ENCODE results near the gene STOM. TPM values are rescaled to one million over a fixed set of nuclear protein-coding genes. Genes with fewer than 3 reads are reported as not detected.

STOM gene
- polyA plus RNA-seq, 4 donors, result 71.7 to 90.3 (median 83.5) TPM

GRCh38 chr9:121323449-121324151 lies 46.5 kb downstream of the STOM start:
- no peak for DNase-seq (ENCODE audit: low read depth in 4 of 4, low spot score in 3 of 4)

GRCh38 chr9:121322737-121323448 lies 47.2 kb downstream of the STOM start:
- no peak for DNase-seq (ENCODE audit: low read depth in 4 of 4, low spot score in 3 of 4)

GRCh38 chr9:121322037-121322736 lies 47.9 kb downstream of the STOM start:
- DNase-seq (ENCODE audit: low read depth in 4 of 4, low spot score in 3 of 4), result no peak

- DNase-seq (ENCODE audit: low read depth in 4 of 4, low spot score in 3 of 4), result no peak
These were observed 49.0 kb downstream of the STOM start for GRCh38 chr9:121321016-121321503.

- DNase-seq (ENCODE audit: low read depth in 4 of 4, low spot score in 3 of 4), result no peak
These were observed 50.7 kb downstream of the STOM start for GRCh38 chr9:121319383-121319780.

- no peak for DNase-seq (ENCODE audit: low read depth in 4 of 4, low spot score in 3 of 4)
These were observed 51.2 kb downstream of the STOM start for GRCh38 chr9:121318631-121319382.

GRCh38 chr9:121317737-121318630 lies 52.1 kb downstream of the STOM start:
- no peak for DNase-seq (ENCODE audit: low read depth in 4 of 4, low spot score in 3 of 4)

- DNase-seq (ENCODE audit: low read depth in 4 of 4, low spot score in 3 of 4), result no peak
These were observed 53.1 kb downstream of the STOM start for GRCh38 chr9:121316852-121317373.

GRCh38 chr9:121316378-121316777 lies 53.7 kb downstream of the STOM start:
- DNase-seq (ENCODE audit: low read depth in 4 of 4, low spot score in 3 of 4), result no peak

GRCh38 chr9:121313458-121314152 lies 56.4 kb downstream of the STOM start:
- DNase-seq (ENCODE audit: low read depth in 4 of 4, low spot score in 3 of 4), result no peak

GRCh38 chr9:121312169-121312568 lies 57.9 kb downstream of the STOM start:
- no peak for DNase-seq (ENCODE audit: low read depth in 4 of 4, low spot score in 3 of 4)

GRCh38 chr9:121310571-121310970 lies 59.5 kb downstream of the STOM start:
- DNase-seq (ENCODE audit: low read depth in 4 of 4, low spot score in 3 of 4), result no peak

- no peak for DNase-seq (ENCODE audit: low read depth in 4 of 4, low spot score in 3 of 4)
These were observed 60.1 kb downstream of the STOM start for GRCh38 chr9:121309833-121310425.

- DNase-seq (ENCODE audit: low read depth in 4 of 4, low spot score in 3 of 4), result no peak
These were observed 60.9 kb downstream of the STOM start for GRCh38 chr9:121309171-121309570.

- DNase-seq (ENCODE audit: low read depth in 4 of 4, low spot score in 3 of 4), result no peak
These were observed 61.3 kb downstream of the STOM start for GRCh38 chr9:121308765-121309164.

GRCh38 chr9:121307976-121308375 lies 62.1 kb downstream of the STOM start:
- no peak for DNase-seq (ENCODE audit: low read depth in 4 of 4, low spot score in 3 of 4)

- DNase-seq (ENCODE audit: low read depth in 4 of 4, low spot score in 3 of 4), result no peak
These were observed 64.6 kb downstream of the STOM start for GRCh38 chr9:121305269-121305994.

- no peak for DNase-seq (ENCODE audit: low read depth in 4 of 4, low spot score in 3 of 4)
These were observed 65.3 kb downstream of the STOM start for GRCh38 chr9:121304707-121305106.
